GM18502 (cell line): ENCODE results near the gene INHBE.
A peak's percentile ranks its signal among the peaks of the same experiment; 100 is the strongest.

Experiments used
- ATAC-seq: cut with Tn5 transposase; IDR thresholded peaks from one replicate; pipeline ENCODE4 v1.9.1; 2021; ENCODE audit warnings: mild to moderate bottlenecking; ENCODE audit not compliant: unreplicated experiment, poor library complexity

The INHBE gene

GRCh38 chr12:57459750-57460467 lies 4.8 kb downstream of the INHBE start, which contains the start of gene GLI1:
Gene GLI1 (plus strand): TSS chr12:57459785. CDS start chr12:57463692, 3,907 bp downstream.
- no peak for ATAC-seq

GRCh38 chr12:57460468-57460784 lies 5.3 kb downstream of the INHBE start:
- ATAC-seq: no peak

GRCh38 chr12:57460841-57461275 lies 5.8 kb downstream of the INHBE start:
- ATAC-seq: no peak

GRCh38 chr12:57461276-57461916 lies 6.3 kb downstream of the INHBE start:
- ATAC-seq: no peak

- no peak for ATAC-seq
These were observed 6.8 kb downstream of the INHBE start for GRCh38 chr12:57461917-57462250.

GRCh38 chr12:57462251-57462911 lies 7.3 kb downstream of the INHBE start:
- peak; percentile 71 for ATAC-seq

GRCh38 chr12:57462912-57463253 lies 7.8 kb downstream of the INHBE start:
- no peak for ATAC-seq

- ATAC-seq: no peak
These were observed 9.5 kb downstream of the INHBE start for GRCh38 chr12:57464569-57464968.

- ATAC-seq: no peak
These were observed 10.1 kb downstream of the INHBE start for GRCh38 chr12:57465030-57465746.

- no peak for ATAC-seq
These were observed 10.8 kb downstream of the INHBE start for GRCh38 chr12:57465747-57466505.

- ATAC-seq: no peak
These were observed 12.2 kb downstream of the INHBE start for GRCh38 chr12:57467212-57467874.

GRCh38 chr12:57467915-57468314 lies 12.8 kb downstream of the INHBE start:
- ATAC-seq: no peak

- no peak for ATAC-seq
These were observed 14.4 kb downstream of the INHBE start for GRCh38 chr12:57469296-57470164.

- no peak for ATAC-seq
These were observed 15.3 kb downstream of the INHBE start for GRCh38 chr12:57470286-57470969.

GRCh38 chr12:57470970-57471656 lies 16.0 kb downstream of the INHBE start:
- ATAC-seq: no peak

GRCh38 chr12:57471661-57472060 lies 16.6 kb downstream of the INHBE start:
- ATAC-seq: no peak

GRCh38 chr12:57472391-57472790 lies 17.3 kb downstream of the INHBE start:
- no peak for ATAC-seq

GRCh38 chr12:57473392-57473791 lies 18.3 kb downstream of the INHBE start:
- no peak for ATAC-seq
